GM18511 (cell line): ENCODE measurements around the gene HOXB9.

Source experiments
- ATAC-seq: cut with Tn5 transposase; IDR thresholded peaks from one replicate; pipeline ENCODE4 v1.9.1; 2021; ENCODE audit warnings: mild to moderate bottlenecking, moderate library complexity; ENCODE audit not compliant: unreplicated experiment

The HOXB9 gene

DNA sequence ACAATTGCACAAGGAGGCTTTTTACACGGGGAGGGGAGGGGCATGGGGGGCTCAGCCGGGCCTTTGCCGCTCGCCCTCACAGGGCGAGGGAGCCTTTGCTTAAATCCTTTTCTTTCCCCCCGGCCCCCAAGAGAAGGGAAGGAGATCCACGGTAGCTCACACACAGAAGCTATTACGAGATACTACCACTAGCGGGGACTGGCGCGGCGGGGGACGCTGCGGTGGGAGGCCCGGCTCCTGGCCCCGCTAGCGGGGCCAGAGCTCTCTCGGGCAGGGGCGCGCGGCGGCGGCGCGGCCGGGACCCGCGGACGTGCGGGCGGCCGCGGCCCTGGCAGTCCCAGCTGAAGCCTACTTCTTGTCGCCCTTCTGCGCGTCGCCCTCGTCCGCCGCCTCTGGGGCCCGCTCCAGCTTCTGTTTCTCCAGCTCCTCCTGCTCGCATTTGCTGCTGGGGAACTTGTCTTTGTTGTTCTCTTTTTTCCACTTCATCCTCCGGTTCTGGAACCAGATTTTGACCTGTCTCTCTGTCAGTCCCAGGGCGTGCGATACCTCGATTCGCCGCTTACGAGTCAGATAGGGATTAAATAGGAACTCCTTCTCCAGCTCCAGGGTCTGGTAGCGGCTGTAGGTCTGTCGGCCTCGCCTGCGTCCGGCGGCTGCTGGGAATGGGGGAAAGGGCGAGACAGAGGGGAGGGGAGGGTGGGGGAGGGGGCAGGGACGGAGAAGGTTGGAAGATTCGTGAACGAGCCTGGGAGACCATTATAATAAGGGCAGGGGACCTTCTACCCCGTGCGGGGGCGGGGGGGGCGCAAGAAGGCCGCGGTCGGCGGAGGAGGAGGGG, 13.1 kb downstream of the HOXB9 start:
- ATAC-seq, result peak; percentile 49

DNA sequence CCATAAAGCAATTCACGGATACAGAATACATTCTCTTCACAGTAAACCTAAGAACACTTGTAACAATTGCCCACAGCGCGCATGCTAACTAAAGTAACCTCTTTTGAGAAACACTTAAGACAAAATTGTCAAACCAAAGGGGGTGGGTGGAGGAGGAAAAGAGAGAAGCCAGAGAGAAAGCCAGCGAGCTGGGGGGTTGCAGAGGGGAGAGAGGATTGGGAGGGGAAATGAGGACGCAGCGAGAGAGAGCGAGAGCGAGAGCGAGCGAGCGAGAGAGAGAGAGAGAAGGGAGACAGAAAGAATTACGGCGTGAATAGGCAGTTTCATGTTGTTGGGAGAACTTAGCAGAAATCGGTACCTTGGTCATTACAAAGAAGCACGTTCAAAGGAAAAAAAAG, 13.7 kb downstream of the HOXB9 start:
- no peak for ATAC-seq

DNA sequence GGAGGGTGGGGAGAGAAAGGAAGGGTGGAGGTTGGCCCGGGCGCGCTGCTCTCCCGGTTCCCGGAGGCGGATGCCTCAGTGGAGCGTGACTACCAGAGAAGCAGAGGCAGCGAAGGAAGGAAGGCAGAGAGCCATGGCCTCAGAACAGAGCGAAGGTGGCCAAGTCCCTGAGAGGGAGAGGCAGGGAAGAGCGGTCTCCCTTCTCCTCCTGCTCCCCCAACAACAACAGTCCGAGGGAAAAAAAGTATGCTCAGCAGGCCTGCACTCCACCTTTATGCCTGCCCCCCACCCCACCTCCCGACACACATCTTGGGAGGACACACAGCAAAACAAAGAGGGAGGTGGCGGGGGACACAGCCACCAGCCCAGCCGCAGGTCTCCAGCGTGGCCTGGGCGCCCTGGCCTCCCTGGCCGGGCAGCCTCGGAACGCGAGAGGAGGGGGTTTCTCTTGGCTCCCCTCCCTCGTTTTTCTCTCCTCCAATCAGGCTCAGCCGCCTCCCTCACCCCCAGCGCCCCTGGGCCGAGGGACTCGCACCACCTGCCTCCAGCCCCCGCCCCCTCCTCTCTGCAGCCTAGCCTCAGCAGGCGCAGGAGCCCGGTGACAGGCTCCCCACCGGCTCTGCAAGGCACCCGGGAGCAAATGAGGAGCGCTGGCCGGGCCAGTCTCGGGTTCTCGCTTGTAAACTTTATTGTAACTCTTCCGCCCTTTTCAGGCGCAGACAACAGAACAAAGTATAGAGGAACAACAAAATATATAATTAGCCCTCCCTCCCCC, 14.3 kb downstream of the HOXB9 start:
- ATAC-seq, result no peak

DNA sequence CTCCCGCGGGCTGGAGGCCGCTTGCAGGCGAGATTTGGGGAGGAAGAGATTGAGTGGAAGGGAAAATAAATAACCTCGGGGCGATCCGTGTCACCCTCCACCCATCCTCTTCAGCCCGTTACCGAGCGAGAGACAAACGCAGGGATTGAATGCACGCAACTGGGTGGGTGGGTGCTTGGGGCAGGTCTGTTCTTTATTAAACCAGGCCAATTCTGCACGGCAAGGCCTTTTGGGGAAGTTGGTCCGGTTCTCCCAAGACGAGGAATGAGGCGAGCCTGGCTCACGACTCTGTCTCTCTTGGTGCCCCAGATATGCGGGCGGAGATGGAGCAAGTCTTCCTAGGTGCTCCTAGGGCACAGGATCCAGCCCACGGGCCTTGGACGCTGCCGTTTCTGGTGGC, 14.9 kb downstream of the HOXB9 start:
- peak; percentile 23 for ATAC-seq

DNA sequence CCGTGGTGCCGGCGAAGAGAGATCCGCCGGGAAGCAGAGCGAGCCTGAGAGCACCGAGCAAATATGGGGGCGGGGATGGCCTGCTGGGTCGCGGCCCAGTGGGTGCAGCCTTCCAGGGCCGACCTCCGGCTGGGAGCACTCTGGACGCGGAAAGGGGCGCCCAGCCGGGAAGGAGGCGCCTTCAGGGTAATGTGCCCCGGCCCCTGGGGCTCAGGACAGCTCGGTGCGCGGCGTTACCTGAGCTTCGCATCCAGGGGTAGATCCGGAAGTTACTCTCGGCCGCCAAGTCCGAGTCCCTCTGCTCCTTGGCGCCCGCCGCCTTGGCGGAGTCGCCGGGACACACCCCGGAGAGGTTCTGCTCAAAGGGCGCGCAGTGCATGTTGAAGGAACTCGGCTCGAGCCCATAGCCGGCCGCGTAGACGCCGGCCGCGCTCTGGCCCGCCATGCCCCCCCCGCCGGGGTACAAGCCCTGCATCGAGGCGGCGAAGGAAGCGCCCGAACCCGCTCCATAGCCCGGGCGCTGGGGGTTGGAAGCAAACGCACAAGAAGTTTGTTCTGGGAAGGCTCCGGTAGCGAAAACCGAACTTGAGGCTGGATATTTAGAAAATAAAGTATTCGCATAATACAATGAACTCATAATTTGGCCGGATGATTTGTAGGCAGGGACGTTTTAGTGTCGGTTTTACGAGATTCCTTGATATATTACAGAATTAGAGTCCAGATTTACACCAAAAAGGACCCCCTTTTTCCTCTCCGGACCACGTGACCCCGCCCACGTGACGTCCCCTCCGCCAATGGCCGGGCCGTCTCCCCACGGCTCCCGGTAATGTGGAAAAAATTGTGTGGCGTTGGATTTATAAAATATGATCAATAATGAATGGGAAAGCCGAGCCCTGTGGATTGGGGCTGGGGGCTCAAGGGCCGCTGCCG, 15.6 kb downstream of the HOXB9 start, which contains the start of gene HOXB7:
Gene HOXB7 (minus strand): TSS at position 736 of the 930 bp plus-strand sequence. CDS start 99 bp downstream, at position 637.
- peak; percentile 59 for ATAC-seq

DNA sequence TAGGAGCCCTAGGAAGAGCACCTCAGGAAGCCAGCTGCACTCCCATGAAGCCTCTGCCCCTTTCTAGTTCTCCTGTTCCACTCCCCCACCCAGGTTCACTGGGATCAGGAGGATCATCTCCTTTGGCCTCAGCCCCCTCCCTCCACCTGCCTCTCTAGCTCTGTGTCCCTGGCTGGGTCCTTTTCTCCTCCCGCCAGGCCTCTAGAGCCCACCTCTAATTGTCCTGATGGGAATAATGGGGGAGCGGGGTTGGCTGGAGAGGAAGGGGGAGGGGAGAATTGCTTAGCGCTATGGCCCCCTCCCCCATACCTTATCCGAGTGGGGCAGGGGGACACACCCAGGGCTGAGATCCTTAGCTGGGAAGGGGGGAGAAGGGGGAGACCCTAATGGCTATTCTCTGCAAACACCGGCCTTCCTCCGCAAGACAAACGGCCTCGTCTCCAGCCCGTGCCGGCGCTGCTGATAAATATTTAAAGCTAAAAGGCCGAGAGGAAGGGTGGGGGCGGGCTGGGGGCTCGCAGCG, 16.3 kb downstream of the HOXB9 start:
- no peak for ATAC-seq

DNA sequence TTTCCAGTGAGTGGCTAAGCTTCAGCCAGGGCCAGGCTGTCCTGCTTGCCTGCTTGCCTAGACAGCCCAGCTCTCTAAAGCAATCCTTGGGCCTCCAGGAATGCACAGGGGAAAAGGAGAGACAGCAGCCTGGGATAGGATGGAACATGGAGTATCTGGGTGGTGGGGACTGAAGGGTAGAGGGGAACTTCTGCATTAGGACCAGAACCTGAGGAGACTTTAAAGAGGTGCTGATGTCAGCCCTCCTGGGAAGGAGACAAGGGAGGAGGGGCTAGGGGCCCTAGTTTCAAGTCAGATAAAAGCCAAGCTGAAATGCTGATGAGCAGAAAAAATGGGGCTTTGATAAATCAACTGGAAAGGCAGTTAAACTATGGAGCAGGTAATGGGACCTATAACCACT, 17.1 kb downstream of the HOXB9 start:
- no peak for ATAC-seq

DNA sequence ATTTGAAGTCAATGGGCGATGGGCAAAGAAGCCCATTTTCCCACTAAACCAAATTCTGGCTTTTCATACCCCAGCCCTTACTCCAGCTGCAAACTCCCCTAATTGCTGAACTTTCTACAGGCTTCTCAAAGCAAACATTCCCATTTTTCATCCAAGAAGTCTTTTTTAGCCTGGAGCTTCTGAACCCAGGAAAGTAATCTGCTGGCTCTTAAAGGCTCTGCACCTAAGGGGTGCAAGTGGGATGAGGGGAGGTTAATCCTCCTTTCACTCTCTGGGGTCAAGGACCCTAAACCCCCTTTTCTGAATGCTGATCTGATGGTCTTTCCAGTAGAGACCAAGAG, 17.7 kb downstream of the HOXB9 start:
- ATAC-seq, result no peak

DNA sequence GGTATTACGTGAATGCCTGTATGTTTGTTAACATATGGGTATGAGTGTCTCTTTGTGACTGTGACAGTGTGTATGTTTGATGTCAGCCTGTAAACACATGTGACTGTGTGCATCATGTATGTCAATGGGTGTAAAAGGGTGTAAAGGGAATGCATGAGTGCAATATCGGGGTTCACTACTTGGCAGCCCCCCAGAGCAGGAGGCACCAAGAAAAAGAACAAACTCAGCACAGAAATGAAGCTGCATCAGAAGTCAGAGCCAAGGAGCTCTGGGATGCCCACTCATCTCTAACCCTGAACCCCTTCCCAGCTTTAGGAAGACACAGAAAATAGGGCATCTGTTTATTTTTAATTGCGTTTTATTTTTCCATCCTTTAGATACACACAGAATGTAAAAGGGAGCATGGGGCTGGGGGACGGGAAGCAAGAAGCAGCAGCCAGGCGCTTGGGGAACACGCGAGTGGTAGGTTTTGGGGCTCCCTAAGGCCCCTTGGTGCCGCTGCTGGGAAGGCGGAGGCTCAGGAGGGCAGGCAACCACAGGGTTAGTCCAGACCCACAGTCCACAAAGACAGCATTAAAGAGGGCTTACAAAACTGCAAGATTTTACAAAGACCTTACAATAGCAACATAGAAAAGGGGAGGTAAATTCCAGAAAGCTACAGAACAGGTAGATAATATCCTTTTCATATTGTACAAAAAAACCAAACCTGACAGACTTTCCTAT, 19.1 kb downstream of the HOXB9 start:
- ATAC-seq, result no peak

DNA sequence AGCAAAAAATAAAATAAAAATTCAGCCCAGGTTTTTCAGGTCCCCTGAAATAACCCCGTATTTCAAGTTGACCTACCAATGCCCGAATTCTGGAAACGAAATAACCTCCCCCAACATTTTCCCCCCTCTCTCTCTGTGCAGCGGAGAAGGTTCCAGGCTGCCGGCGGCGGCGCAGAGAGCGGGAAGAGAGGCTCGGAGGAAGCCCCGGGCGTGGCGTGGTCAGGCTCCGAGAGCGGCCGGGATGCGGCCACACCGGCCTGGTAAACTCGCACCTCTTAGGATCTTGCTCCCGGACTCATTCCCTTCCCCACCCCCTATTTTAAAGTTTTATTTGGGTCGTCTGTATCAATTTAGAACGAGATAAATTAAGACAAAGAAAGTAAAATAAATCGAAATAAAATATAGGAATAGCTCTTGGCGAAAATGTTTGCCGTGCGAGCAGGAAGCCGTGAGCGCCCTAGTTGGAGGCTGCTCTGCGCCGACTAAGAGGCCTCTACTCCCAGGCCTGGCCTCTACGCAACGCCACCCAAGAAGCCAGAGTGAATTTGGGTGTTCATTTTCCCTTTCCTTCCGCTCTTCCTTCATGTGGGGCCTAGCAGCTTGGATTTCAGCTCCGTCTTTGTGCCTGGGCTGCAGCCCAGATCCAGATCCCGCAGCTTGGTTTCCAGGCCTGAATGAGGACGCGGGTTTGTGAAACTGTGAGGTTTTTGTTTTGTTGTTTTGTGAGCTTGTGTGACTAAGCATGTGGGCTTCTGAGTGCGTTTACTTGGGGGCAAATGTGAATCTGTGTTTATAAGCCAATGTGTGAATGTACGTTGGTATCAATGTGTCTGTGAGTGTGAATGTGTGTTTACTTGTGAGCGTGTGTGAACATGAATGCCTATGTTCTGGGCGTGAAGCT, 19.9 kb downstream of the HOXB9 start:
- no peak for ATAC-seq

DNA sequence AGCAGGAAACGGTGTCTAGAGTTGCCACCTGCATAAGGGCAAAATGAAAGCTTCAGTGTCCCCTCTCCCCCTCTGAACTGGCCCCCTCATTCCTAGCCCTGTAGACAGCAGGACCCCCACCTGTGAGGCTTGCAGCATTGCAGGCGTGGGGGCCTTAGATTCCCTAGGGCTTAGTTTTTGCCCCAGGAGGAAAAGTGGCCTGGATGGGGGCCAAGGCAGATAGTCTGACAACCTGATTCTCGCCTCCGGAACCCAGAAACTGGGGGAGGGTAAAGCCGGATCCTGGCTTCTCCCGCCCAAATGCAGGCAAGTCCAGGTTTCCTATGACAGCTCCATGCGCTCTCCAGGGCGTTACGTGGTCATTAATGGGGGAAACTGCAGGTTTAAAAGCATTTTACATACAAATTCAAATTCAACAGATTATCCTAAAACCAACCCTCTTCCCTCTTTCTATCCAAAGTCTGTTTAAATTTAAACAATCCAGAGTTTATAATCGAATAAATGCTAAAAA, 20.7 kb downstream of the HOXB9 start:
- ATAC-seq, result no peak

DNA sequence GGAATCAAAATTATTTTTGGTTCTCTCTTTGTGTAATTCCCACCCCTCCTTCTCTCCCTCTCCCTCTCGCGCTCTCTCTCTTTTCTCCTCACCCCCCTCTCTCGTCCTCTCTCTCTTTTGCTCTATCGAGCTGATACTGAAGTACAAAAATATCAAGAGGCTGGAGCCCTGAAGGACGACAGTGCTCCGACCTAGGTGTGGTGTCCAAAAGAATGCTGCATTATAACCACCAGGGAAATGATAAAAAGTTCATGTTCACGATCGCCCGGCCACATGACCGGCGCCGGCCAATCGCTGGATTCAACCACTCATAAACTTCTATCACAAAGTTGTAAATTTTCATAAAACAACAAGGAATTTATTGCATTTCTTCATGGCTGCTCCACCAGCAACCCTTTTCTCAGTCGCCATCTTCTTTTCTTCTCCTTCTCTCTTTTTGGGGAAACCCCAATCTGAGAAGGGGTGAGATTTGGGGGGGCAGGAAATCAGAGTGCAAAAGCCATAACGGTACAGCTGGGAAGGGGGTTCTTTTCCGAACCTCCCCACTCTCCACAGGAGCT, 21.3 kb downstream of the HOXB9 start, which contains the start of gene HOXB6:
Gene HOXB6 (minus strand): TSS at position 217 of the 560 bp plus-strand sequence. CDS start 6,836 bp downstream, outside the sequence.
- ATAC-seq, result no peak

DNA sequence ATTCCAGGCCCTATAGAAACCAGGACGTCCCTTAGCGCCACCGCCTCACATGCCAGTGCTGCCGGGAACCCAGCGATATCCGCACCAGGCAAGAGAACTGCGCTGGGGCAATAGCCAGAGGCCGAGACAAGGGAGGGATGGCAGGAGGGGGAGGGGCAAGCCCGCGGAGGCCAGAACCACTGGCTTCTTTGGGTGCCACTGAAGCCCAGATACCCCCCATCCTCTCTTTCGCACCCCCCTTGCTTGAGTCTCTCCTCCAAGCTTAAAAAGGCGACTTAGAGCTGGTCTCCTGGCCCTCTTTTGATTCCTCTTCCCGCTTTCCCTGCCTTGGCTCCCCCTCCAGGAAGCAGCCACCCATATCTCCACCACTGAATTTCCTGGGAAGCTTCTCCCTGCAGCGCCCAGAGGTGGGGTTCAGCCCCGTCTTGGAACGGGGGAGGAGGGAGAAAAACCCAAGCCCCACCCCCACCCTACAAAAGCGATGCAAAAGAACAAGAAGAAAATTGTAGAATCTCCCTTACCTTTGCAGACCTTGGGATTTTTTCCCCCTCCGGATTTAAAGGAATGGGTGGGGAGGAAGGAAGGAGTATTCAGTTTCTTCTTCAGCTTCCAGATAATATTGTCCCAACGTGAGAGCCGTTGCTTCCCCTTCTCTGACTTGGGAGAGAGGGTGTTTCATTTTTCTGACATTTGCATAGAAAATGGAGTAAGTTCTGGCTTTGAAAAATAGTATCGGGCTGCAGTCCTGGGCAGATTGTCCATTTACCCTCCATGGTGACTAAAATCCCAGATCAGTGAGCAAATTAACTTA, 22.0 kb downstream of the HOXB9 start:
- no peak for ATAC-seq

DNA sequence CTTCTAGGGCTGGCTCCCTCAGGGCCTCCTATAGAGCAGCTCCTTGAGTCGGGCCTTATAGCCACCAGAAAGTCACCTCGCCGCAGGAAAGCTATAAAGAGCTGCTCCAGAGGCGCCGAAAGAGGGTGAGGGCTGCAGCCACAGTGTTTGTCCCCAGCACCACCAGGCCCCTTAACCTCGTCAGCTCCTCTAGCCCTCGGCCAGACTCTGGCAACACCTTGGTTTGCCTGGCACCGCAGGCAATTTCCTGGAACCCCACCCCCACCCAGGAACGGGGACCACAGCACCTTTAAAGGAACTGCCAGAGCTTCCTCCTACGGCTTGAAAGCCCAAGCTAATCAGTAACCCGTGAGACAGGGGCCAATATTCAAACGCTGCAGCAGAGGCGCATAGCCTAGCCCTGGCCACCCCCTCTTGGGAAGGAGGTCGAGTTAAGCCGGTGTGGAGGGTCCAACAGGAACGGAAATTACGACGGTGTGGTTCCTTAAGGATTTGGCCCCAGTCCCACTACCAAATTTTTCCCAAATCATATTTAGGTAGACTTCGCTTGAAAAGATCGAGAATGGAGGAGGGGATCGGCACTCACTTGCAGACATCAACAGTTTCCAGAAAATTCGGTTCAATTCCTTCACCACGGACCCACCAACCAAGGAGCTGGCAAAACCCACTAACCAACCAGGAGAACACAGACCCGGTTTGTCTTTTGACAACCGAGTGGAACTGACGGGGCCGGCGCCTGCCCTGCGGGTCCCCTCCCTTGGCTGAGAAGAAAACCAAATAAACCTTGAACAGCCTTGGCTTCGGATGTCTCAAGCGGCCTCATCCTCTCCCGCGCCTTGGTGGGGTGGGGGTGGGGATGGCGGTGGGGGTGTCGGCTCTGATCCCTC, 24.4 kb downstream of the HOXB9 start:
- ATAC-seq, result no peak

DNA sequence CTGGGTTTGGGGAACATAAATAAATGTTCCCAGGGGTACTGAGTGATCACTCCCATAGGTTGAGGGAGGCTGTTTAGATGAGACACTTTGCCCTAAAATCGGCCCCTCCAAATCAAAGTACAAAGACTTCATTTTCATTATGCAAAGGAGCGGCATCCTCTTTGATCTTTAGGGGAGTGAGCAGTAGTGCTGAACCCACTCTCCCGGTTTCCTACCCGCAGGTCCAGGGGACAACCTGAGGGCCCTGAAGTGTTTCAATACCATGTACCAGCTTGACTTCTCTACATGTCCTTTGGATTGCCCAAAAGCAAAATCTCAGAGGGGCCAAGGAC, 25.0 kb downstream of the HOXB9 start:
- ATAC-seq, result no peak

DNA sequence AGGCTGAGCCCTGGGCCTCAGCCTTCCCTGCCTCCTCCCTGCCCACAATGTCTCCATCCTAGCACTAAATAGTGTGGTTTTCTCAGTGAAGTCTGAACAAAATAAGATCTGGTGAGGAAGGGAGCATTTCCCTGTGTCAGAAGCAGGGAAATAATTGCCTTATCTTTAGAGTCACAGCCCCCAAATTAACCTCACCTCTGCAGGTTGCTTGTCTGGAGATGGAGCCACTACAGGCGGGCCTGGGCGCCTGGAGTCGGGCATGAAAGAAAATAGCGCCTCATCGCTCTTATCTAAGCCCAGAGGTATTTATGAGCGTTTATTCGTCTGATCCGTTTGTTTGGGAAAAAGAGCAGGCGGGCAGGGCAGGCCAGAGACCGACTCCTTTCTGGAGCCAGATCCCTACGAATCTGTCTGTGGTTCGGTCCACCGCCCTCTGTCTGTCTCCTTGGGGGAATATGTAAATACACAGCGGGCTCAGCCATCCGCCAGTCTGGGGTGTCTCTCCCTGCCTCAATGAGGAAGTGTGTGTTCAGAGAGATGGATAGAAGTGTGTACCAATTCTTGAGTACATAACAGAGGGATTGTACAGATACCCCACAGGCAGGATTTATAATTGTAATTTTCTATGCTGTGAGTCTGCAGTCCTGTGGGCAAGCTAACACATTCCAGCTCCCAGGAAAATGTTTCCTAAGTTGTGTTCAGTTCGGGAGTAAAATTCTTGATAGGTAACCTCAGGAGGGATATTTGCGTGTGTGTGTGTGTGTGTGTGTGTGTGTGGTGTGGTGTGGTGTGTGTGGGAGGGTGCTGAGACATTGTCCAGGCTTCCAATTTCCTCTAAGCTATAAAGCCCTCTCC, 25.7 kb downstream of the HOXB9 start:
- no peak for ATAC-seq
